CD4-positive, alpha-beta T cell (primary cell): Measurements from ENCODE around the gene VSTM2L. TPM values are rescaled to one million over a fixed set of nuclear protein-coding genes. Genes with fewer than 3 reads are reported as not detected.

Experiments used
- ATAC-seq: fragments of 200-7000 bp; cut with Tn5 transposase; one replicate; pipeline ENCODE4 v1.10.0; 2022; ENCODE audit warnings: mild to moderate bottlenecking; ENCODE audit not compliant: poor library complexity
- CTCF ChIA-PET: fragments of 350-600 bp; sonication (Branson Sonifier 250); formaldehyde crosslinking; loops from one replicate; lab custom pipeline; 2021; ENCODE audit warnings: antibody characterized with exemption, inconsistent platforms; lab: Charles Lee
- POLR2A ChIA-PET: fragments of 350-600 bp; sonication (Branson Sonifier 250); formaldehyde crosslinking; loops from one replicate; lab custom pipeline; 2021; ENCODE audit warnings: antibody characterized with exemption, inconsistent platforms; lab: Charles Lee
- DNase-seq, 14 experiments: peaks; one replicate each; pipeline ENCODE4 v3.0.0-alpha.2; 2013 to 2020; ENCODE audit warnings: mixed read lengths in 2 of 14
- H3K27ac ChIP-seq, 2 donors: one replicate each; pipeline versions ENCODE4 v1.5.1 to v1.7.0; 2013; ENCODE audit warnings: low read length in 2 of 2, low read depth in 1 of 2, mild to moderate bottlenecking in 1 of 2
- H3K27me3 ChIP-seq, 2 experiments: 1 replicate in 1 of 2; 2 replicates in 1 of 2; pipeline versions ENCODE4 v1.6.1 to v1.7.0; 2013; ENCODE audit warnings: low read length in 2 of 2, control low read depth in 1 of 2, mild to moderate bottlenecking in 1 of 2, moderate library complexity in 1 of 2; ENCODE audit not compliant: insufficient read depth in 2 of 2, control insufficient read depth in 1 of 2
- H3K36me3 ChIP-seq: one replicate; pipeline ENCODE4 v1.6.1; 2013; ENCODE audit warnings: low read length, control low read depth; ENCODE audit not compliant: insufficient read depth
- H3K4me1 ChIP-seq: one replicate; pipeline ENCODE4 v1.6.1; 2013; ENCODE audit warnings: low read length, control low read depth; ENCODE audit not compliant: insufficient read depth
- H3K4me3 ChIP-seq: one replicate; pipeline ENCODE4 v1.5.1; 2013; ENCODE audit warnings: mild to moderate bottlenecking, low read length, moderate library complexity
- H3K9me3 ChIP-seq, 2 experiments: 1 replicate in 1 of 2; 2 replicates in 1 of 2; pipeline versions ENCODE4 v1.6.1 to v1.7.0; 2013; ENCODE audit warnings: low read length in 2 of 2, mild to moderate bottlenecking in 2 of 2, control low read depth in 1 of 2, moderate library complexity in 1 of 2; ENCODE audit not compliant: control insufficient read depth in 1 of 2, insufficient read depth in 1 of 2
- H3K27ac Mint-ChIP-seq: one replicate; pipeline ENCODE4 v1.8.0; 2020; ENCODE audit warnings: mixed read lengths
- H3K27me3 Mint-ChIP-seq: one replicate; pipeline ENCODE4 v1.8.0; 2021; ENCODE audit warnings: mixed read lengths
- H3K36me3 Mint-ChIP-seq: one replicate; pipeline ENCODE4 v1.8.0; 2021; ENCODE audit warnings: low read depth, mixed read lengths
- H3K4me1 Mint-ChIP-seq: one replicate; pipeline ENCODE4 v1.8.0; 2021; ENCODE audit warnings: low read depth, mixed read lengths
- H3K4me3 Mint-ChIP-seq: one replicate; pipeline ENCODE4 v1.8.0; 2020; ENCODE audit warnings: mild to moderate bottlenecking, mixed read lengths
- H3K9me3 Mint-ChIP-seq: one replicate; pipeline ENCODE4 v1.8.0; 2020; ENCODE audit warnings: mixed read lengths
- CTCF ChIP-seq: fragments of 200-600 bp; IDR thresholded peaks from one replicate; pipeline ENCODE4 v1.8.0; 2022; ENCODE audit warnings: antibody characterized with exemption, mild to moderate bottlenecking
- intact Hi-C, 2 experiments: fragments of 100-400 bp; cut with DNase I in 1 of 2; cut with micrococcal nuclease in 1 of 2; formaldehyde crosslinking; loops; one replicate each; pipeline versions ENCODE4 v1.15.1 to v1.9.0; 2023 to 2025; cut with DNase I, micrococcal nuclease
- total RNA-seq, 174 experiments: library from RNA in 2 of 174; stranded (reverse) in 2 of 174; gene quantifications; one replicate each; pipeline ENCODE4 v1.2.3 and lab custom pipeline; 2021 to 2026

Gene VSTM2L
- total RNA-seq, 2 experiments from 2014 or later: not detected

- peaks cover 36 to 43% of the 10 kb centered on the region in 2 experiments for H3K27me3 ChIP-seq
- H3K9me3 ChIP-seq: peaks cover 0 to 5% of the 10 kb centered on the region in 2 experiments
- intact Hi-C loops: no loop called here
- H3K27ac Mint-ChIP-seq: no peak overlapping the region
- DNase-seq: no peak
- ChIA-PET POLR2A (no interaction called here), CTCF (no interaction called here)
- H3K36me3 Mint-ChIP-seq: no peaks in the 10 kb centered on the region
- H3K9me3 Mint-ChIP-seq: no peaks in the 10 kb centered on the region
- H3K4me1 ChIP-seq: peaks cover under 1% of the 10 kb centered on the region
- H3K27me3 Mint-ChIP-seq: peaks cover 67% of the 10 kb centered on the region
- H3K36me3 ChIP-seq: no peaks in the 10 kb centered on the region
- peaks cover 8% of the 10 kb centered on the region for H3K4me1 Mint-ChIP-seq
- no peak overlapping the region for H3K4me3 ChIP-seq
- no peak overlapping the region for H3K27ac ChIP-seq
- ATAC-seq: no peak
- no peak overlapping the region for H3K4me3 Mint-ChIP-seq
- TF ChIP-seq CTCF: no peak
Measured at GRCh38 chr20:37907330-37907676, 4.4 kb downstream of the VSTM2L start.

- no peak overlapping the region for H3K4me3 Mint-ChIP-seq
- Histone ChIP-seq H3K4me3 (no peak overlapping the region), H3K4me1 (no peaks in the 10 kb centered on the region), H3K27me3 (peaks cover 35 to 43% of the 10 kb centered on the region in 2 experiments), H3K9me3 (peaks cover 0 to 5% of the 10 kb centered on the region in 2 experiments), H3K36me3 (no peaks in the 10 kb centered on the region), H3K27ac (no peak overlapping the region)
- no peak for ATAC-seq
- H3K36me3 Mint-ChIP-seq: no peaks in the 10 kb centered on the region
- peaks cover 69% of the 10 kb centered on the region for H3K27me3 Mint-ChIP-seq
- intact Hi-C loops: no loop called here
- no peak for DNase-seq
- H3K4me1 Mint-ChIP-seq: peaks cover 6% of the 10 kb centered on the region
- TF ChIP-seq CTCF: no peak
- H3K9me3 Mint-ChIP-seq: no peaks in the 10 kb centered on the region
- POLR2A ChIA-PET: no interaction called here
- CTCF ChIA-PET: no interaction called here
- no peak overlapping the region for H3K27ac Mint-ChIP-seq
Measured at GRCh38 chr20:37907677-37908401, 4.9 kb downstream of the VSTM2L start.

GRCh38 chr20:37911261-37911660, 8.3 kb downstream of the VSTM2L start:
- no peaks in the 10 kb centered on the region for H3K36me3 ChIP-seq
- H3K4me3 ChIP-seq: no peak overlapping the region
- H3K27ac ChIP-seq: no peak overlapping the region
- intact Hi-C loops: loop anchor here in 1 of 2 experiments (5.0 kb wide), 1 partner anchor 81 kb away; no protein-coding TSS in a partner anchor
- peaks cover 0 to 13% of the 10 kb centered on the region in 2 experiments for H3K9me3 ChIP-seq
- DNase-seq (no peak), ATAC-seq (no peak)
- H3K9me3 Mint-ChIP-seq: no peaks in the 10 kb centered on the region
- POLR2A ChIA-PET: no interaction called here
- TF ChIP-seq CTCF: no peak
- H3K4me1 ChIP-seq: peaks cover 11% of the 10 kb centered on the region
- no peaks in the 10 kb centered on the region for H3K36me3 Mint-ChIP-seq
- H3K4me3 Mint-ChIP-seq: no peak overlapping the region
- H3K27me3 Mint-ChIP-seq: peaks cover 62% of the 10 kb centered on the region
- no peak overlapping the region for H3K27ac Mint-ChIP-seq
- CTCF ChIA-PET: no interaction called here
- H3K4me1 Mint-ChIP-seq: peaks cover 21% of the 10 kb centered on the region
- H3K27me3 ChIP-seq: peaks cover 15 to 25% of the 10 kb centered on the region in 2 experiments
